GM10266 (cell line): ENCODE data around the gene FOXJ1.

ENCODE experiments used
- DNase-seq: peaks from one replicate; pipeline ENCODE4 v3.0.0; 2012; ENCODE audit errors: extremely low spot score
- TF ChIP-seq, protein P1 (sequence below): IDR thresholded peaks from 2 replicates; pipeline ENCODE4 v1.5.1; 2012; ENCODE audit warnings: mild to moderate bottlenecking, low read depth; ENCODE audit not compliant: control insufficient read depth, insufficient read depth; ENCODE audit errors: missing control alignments

The FOXJ1 gene

DNA sequence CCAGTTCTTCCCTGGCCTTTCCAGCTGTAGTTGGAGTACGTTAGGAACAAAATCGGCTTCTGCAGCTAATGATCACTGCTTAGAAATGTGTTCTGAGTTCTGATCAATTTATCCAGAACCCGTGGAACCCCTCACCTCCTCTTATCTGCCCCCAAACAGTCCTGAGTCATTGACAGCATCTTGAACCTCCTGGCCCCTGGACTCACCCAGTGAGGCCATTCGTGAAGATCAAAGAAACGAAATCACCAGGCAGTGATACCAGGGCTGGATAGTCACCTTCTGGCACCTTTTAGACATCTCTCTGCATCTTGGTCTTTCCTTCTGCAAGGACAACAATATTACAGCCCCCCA is 20.4 kb downstream of the FOXJ1 start:
- peak; percentile 25 for DNase-seq
- TF ChIP-seq, protein P1, sequence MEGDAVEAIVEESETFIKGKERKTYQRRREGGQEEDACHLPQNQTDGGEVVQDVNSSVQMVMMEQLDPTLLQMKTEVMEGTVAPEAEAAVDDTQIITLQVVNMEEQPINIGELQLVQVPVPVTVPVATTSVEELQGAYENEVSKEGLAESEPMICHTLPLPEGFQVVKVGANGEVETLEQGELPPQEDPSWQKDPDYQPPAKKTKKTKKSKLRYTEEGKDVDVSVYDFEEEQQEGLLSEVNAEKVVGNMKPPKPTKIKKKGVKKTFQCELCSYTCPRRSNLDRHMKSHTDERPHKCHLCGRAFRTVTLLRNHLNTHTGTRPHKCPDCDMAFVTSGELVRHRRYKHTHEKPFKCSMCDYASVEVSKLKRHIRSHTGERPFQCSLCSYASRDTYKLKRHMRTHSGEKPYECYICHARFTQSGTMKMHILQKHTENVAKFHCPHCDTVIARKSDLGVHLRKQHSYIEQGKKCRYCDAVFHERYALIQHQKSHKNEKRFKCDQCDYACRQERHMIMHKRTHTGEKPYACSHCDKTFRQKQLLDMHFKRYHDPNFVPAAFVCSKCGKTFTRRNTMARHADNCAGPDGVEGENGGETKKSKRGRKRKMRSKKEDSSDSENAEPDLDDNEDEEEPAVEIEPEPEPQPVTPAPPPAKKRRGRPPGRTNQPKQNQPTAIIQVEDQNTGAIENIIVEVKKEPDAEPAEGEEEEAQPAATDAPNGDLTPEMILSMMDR, result no peak

DNA sequence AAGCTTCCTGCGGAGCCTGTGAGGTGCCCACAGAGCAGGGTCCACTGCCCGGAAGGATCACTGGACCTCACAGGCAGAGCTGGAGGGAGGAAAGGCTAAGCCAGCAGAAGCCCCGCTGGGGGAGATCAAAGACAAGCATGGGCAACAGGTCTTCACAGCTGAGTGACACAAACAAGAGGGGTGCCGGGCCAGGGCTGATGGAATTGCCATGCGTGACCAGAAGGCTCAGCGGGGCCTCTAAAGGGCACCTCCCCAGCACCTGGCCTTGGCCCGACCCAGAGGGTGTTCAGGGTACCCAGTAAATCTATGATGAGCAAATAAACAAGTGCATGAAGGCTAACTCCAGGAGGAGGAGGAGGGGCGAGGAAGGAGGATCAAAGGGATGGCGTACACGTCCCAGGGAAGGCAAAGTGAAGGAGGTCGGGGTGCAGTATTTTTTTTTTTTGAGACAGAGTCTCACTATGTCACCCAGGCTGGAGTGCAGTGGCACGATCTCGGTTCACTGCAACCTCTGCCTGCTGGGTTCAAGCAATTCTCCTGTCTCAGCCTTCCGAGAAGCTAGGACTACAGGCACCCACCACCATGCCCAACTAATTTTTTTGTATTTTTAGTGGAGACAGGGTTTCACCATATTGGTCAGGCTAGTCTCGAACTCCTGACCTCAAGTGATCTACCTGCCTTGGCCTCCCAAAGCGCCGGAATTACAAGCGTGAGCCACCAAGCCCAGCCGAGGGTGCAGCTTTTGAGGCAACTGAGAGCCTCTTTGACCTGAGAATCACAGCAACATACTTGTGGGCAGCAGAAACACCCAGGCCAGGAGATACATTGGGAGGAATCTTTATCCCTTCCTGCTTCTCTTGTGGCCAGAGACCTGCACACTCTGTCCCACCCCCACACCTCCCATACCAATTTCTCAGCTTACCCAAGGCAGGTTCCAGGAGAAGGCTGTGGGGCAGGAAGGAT is 21.4 kb downstream of the FOXJ1 start:
- DNase-seq, result no peak
- TF ChIP-seq, protein P1, result no peak

DNA sequence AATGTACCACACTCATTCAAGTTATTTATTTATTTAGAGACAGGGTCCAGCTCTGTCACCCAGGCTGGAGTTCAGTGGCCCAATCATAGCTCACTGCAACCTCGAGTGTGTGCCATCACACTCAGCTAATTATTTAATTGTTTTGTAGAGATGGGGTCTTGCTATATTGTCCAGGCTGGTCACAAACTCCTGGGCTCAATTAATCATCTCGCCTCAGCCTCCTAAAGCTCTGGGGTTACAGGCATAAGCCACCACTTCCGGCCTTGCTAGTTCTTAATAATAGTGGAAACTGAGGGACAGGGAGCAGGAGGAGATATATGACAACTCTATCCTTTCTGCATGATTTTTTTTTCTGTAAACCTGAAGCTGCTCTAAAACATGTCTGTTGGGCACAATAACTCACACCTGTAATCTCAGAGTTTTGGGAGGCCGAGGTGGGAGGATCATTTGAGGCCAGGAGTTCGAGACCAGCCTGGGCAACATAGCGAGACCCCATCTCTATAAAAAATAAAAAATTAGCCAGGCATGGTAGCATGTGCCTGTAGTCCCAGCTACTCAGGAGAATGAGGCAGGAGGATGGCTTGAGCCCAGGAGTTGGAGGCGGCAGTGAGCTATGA is 25.8 kb downstream of the FOXJ1 start:
- no peak for DNase-seq
- TF ChIP-seq, protein P1, result no peak

DNA sequence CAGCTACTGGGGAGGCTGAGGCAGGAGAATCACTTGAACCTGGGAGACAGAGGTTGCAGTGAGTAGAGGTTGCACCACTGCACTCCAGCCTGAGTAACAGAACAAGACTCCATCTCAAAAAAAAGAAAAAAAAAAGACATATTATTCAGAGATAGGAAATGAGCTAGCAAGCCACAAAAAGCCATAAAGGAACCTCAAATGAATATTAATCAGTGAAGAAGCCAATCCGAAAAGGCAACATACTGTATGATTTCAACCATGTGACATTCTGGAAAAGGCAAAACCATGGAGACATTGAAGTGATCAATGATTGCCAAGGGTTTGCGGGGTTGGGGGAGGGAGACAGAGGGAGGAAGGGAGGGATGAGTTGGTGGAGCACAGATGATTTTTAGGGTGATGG is 29.1 kb downstream of the FOXJ1 start:
- no peak for DNase-seq
- TF ChIP-seq, protein P1, result no peak

DNA sequence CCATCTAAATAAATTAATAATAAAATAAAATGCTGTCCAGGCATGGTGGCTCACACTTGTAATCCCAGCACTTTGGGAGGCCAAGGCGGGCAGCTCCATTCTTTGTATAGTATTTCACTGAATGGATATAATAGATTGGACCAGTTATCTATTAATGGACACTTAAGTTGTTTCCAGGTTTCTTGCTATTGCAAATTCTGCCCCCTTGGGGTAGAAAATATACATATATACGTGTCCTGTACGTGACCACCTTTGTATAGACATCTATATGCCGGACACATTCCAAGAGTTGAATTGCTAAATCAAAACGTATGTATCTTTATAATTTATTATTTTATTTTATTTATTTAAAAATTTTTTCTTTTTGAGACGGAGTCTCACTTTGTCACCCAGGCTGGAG is 33.5 kb downstream of the FOXJ1 start:
- TF ChIP-seq, protein P1, result peak; percentile 36
- DNase-seq, result no peak

DNA sequence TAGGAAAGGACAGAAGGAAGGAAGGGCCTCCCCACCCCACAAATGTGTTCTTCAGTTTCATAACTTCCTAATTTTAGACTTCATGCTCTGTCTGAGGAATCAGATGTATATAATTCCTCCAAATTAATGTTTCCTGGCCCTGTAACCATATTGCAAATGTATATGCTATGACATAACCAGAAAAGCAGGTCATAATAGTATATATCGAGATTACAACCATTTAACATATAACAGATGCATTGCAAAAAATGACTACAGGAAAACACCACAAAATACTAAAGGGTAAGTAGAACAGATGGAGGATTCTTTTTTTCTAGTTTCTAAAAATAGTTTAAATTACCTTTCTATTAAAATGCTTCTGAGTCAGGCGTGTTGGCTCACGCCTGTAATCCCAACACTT is 34.3 kb downstream of the FOXJ1 start:
- TF ChIP-seq, protein P1, result no peak
- no peak for DNase-seq

DNA sequence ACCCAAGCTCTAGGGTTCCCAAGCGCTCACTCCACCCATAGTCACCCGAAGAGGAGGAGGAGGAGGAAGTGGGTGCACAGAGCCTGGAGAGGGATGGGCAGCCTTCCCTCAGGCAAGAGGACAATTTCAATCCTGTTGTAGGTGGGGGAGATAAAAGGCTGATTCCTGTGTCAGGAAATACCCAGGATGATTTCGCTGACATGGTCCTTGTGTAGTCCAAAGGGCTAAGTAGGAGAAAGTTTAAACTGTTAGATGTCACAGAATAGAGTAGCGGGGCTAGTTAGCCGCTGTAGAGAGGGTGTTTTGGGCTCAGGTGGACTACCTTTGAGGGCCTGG is 36.2 kb downstream of the FOXJ1 start:
- TF ChIP-seq, protein P1, result no peak
- no peak for DNase-seq
